Upper lobe of left lung (tissue), 6 donors: ENCODE data around the gene PRH2. TPM values are rescaled to one million over a fixed set of nuclear protein-coding genes. Genes with fewer than 3 reads are reported as not detected.

ENCODE experiments used
- ATAC-seq, 2 donors: fragments of 200-7000 bp; cut with Tn5 transposase; one replicate each; pipeline ENCODE4 v1.9.1; 2022; ENCODE audit warnings: mild to moderate bottlenecking in 2 of 2, moderate library complexity in 2 of 2; ENCODE audit not compliant: low FRiP score in 2 of 2
- DNase-seq, 2 donors: peaks; one replicate each; pipeline ENCODE4 v3.0.0-alpha.2; 2019 to 2020
- H3K27ac ChIP-seq, 4 donors: fragments of 200-600 bp; sonication (generic); one replicate each; pipeline ENCODE4 v1.5.1; 2016 to 2019
- H3K27me3 ChIP-seq, 4 donors: fragments of 200-600 bp; sonication (generic); one replicate each; pipeline ENCODE4 v1.5.1; 2017 to 2019
- H3K36me3 ChIP-seq, 4 donors: fragments of 200-600 bp; sonication (generic); one replicate each; pipeline ENCODE4 v1.5.1; 2016 to 2019
- H3K4me1 ChIP-seq, 4 donors: fragments of 200-600 bp; sonication (generic); one replicate each; pipeline ENCODE4 v1.5.1; 2018 to 2019
- H3K4me3 ChIP-seq, 4 donors: fragments of 200-600 bp; sonication (generic); one replicate each; pipeline ENCODE4 v1.5.1; 2017 to 2019; ENCODE audit warnings: mild to moderate bottlenecking in 2 of 4, moderate library complexity in 1 of 4
- H3K9me3 ChIP-seq, 4 donors: fragments of 200-600 bp; sonication (generic); one replicate each; pipeline ENCODE4 v1.5.1; 2018 to 2019
- EP300 ChIP-seq, 4 donors: sonication (generic); formaldehyde crosslinking; IDR thresholded peaks; one replicate each; pipeline ENCODE4 v1.5.1; 2017; ENCODE audit warnings: antibody characterized with exemption in 4 of 4, control low read depth in 2 of 4
- POLR2A ChIP-seq, 4 donors: fragments of 450-650 bp; IDR thresholded peaks; one replicate each; pipeline ENCODE4 v1.5.1; 2016 to 2017; ENCODE audit warnings: antibody characterized with exemption in 4 of 4, mild to moderate bottlenecking in 2 of 4
- POLR2AphosphoS5 ChIP-seq, 2 donors: sonication (generic); formaldehyde crosslinking; IDR thresholded peaks; one replicate each; pipeline ENCODE4 v1.5.1; 2017; ENCODE audit warnings: antibody characterized with exemption in 2 of 2
- WGBS, 2 donors: methylation state at CpG; one replicate each; pipeline ENCODE4 v1.1.5; 2017 to 2018; 5-methylcytosine and 5-hydroxymethylcytosine counted together
- total RNA-seq, 6 donors: library from RNA; depleted of rRNA in 4 of 6; stranded (reverse); fragments of >200 nt in 4 of 6; gene quantifications; one replicate each; pipeline versions ENCODE4 v1.1.0 to v1.2.1, GENCODE V29; 2016 to 2021
- TF ChIP-seq, protein P1 (sequence below), 6 experiments: fragments of 450-650 bp in 4 of 6; fragments of 200-600 bp in 2 of 6; sonication (generic) in 2 of 6; IDR thresholded peaks; one replicate each; pipeline ENCODE4 v1.5.1; 2016 to 2019; ENCODE audit warnings: antibody characterized with exemption in 6 of 6
- donor health status: DM: no; HTN: no; CAD: no; lungs with moderate emphysema.
- donor health status: DM: no; HTN: yes; CAD: no; lungs with severe emphysema.

The PRH2 gene
- under 1 TPM in 1 of 6 donors, not detected in 5; 0.63 TPM for total RNA-seq

DNA sequence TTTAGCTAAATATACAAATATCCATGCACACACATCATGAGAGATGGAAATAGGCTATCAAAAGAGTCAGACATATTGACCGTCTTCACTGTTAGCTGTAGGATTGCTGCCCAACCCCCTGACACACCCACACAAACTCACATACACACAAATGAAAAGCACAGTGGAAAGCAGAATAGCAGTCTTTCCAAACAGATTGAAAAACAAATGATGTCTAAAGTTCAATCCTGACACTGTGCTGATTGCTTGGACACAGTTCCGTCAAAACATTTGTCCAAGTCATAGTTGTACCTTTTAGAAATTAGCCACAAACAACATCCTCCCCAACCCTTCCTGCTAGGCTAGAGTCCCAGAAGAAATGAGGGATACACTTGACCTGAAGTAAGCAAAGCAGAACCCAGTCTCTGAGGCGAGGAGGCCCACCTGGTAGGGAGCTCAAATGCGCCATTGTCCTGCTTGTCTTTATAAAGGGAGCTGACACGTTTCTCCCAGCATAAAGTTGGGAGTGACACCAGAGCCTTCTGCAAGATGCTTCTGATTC, at the start of gene PRH2:
Gene PRH2, plus strand, starts transcription at position 491 of the 541 bp plus-strand sequence. Its CDS starts 38 bp downstream, at position 529.
- Histone ChIP-seq H3K27me3 (no peaks in the 10 kb centered on the region), H3K36me3 (no peaks in the 10 kb centered on the region), H3K9me3 (no peaks in the 10 kb centered on the region), H3K4me1 (no peaks in the 10 kb centered on the region), H3K27ac (no peak within 1 kb of the TSS), H3K4me3 (no peak within 1 kb of the TSS)
- no peak for DNase-seq
- 94 to 96% methylated on average over 5 of the region's 5 CpGs for WGBS, 2 donors
- TF ChIP-seq EP300 (IDR thresholded peaks at IDR 0.05): no peak
- TF ChIP-seq POLR2A (IDR thresholded peaks at IDR 0.05): no peak
- TF ChIP-seq, protein P1, sequence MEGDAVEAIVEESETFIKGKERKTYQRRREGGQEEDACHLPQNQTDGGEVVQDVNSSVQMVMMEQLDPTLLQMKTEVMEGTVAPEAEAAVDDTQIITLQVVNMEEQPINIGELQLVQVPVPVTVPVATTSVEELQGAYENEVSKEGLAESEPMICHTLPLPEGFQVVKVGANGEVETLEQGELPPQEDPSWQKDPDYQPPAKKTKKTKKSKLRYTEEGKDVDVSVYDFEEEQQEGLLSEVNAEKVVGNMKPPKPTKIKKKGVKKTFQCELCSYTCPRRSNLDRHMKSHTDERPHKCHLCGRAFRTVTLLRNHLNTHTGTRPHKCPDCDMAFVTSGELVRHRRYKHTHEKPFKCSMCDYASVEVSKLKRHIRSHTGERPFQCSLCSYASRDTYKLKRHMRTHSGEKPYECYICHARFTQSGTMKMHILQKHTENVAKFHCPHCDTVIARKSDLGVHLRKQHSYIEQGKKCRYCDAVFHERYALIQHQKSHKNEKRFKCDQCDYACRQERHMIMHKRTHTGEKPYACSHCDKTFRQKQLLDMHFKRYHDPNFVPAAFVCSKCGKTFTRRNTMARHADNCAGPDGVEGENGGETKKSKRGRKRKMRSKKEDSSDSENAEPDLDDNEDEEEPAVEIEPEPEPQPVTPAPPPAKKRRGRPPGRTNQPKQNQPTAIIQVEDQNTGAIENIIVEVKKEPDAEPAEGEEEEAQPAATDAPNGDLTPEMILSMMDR (IDR thresholded peaks at IDR 0.05): no peak
- no peak for TF ChIP-seq POLR2AphosphoS5 (IDR thresholded peaks at IDR 0.05)
- ATAC-seq: no peak

DNA sequence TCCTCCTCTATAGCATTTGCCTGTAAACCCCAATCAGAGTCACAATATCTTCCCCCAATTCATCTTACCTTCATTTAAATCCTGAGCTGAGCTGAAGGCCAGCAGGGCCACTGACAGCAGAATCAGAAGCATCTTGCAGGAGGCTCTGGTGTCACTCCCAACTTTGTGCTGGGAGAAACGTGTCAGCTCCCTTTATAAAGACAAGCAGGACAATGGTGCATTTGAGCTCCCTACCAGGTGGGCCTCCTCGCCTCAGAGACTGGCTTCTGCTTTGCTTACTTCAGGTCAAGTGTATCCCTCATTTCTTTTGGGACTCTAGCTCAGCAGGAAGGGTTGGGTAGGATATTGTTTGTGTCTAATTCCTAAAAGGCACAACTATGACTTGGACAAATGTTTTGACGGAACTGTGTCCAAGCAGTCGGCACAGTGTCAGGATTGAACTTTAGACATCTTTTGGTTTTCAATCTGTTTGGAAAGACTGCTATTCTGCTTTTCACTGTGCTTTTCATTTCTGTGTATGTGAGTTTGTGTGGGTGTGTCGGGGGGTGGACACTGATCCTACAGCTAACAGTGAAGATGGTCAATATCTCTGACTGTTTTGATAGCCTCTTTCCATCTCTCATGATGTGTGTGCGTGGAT, 44.8 kb upstream of the PRH2 start, which contains the start of gene PRH1:
Gene PRH1, minus strand, starts transcription at position 170 of the 640 bp plus-strand sequence. Its CDS starts 38 bp downstream, at position 132.
- Histone ChIP-seq H3K4me1 (no peaks in the 10 kb centered on the region), H3K9me3 (no peaks in the 10 kb centered on the region), H3K4me3 (no peak within 1 kb of the TSS), H3K27me3 (no peaks in the 10 kb centered on the region), H3K27ac (no peak within 1 kb of the TSS), H3K36me3 (no peaks in the 10 kb centered on the region)
- no peak for DNase-seq
- 96 to 98% methylated on average over 6 of the region's 6 CpGs for WGBS, 2 donors
- no peak for ATAC-seq
- TF ChIP-seq, protein P1 (IDR thresholded peaks at IDR 0.05): no peak
- TF ChIP-seq POLR2AphosphoS5 (IDR thresholded peaks at IDR 0.05): no peak
- no peak for TF ChIP-seq EP300 (IDR thresholded peaks at IDR 0.05)
- TF ChIP-seq POLR2A (IDR thresholded peaks at IDR 0.05): no peak

DNA sequence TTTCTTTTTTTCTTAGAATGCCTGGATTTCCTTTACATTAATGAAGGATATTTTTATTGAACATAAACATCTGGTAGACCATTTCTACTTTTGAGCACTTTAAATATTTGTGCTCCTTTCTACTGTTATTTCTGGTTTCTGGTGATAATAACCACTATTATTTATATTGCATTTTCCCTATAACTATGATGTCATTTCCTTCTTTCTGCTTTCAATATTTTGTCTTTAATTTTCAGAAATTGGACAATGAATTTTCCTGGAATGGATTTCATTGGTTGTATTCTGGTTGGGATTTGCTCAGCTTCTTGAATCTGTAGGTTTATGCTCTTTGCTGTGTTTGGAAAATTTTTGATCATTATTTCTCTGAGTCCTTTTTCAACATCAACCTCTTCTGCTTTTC, 39.8 kb upstream of the PRH2 start:
- no peak for ATAC-seq
- no peaks in the 10 kb centered on the region for H3K27me3 ChIP-seq
- DNase-seq: no peak
- TF ChIP-seq EP300 (IDR thresholded peaks at IDR 0.05) (no peak), POLR2A (IDR thresholded peaks at IDR 0.05) (no peak), POLR2AphosphoS5 (IDR thresholded peaks at IDR 0.05) (no peak)
- TF ChIP-seq, protein P1 (IDR thresholded peaks at IDR 0.05): no peak
- no peak overlapping the region for H3K4me3 ChIP-seq
- no peaks in the 10 kb centered on the region for H3K36me3 ChIP-seq
- H3K4me1 ChIP-seq: no peaks in the 10 kb centered on the region
- no peak overlapping the region for H3K27ac ChIP-seq
- no peaks in the 10 kb centered on the region for H3K9me3 ChIP-seq

DNA sequence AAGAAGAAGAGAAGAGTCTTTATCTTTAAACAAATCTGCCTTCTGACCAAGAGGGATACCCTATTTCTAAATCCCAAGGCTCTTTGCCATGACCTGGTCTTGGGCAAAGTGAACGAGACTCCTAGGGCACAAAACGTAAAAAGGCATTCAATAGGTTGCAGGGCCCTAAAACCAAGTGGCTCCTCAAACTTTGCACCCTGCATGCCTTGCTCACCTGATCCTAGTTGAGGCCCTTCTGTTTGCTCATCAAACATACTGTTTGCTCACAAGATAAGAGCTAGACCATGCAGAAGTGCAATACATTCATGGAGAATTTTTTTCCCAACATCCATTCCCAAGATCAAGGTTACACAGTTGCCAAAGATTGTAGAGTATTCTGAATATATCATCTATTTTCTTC, 37.1 kb upstream of the PRH2 start:
- Histone ChIP-seq H3K9me3 (no peaks in the 10 kb centered on the region), H3K27me3 (no peaks in the 10 kb centered on the region), H3K4me3 (no peak overlapping the region), H3K4me1 (no peaks in the 10 kb centered on the region), H3K36me3 (no peaks in the 10 kb centered on the region), H3K27ac (no peak overlapping the region)
- WGBS, 2 donors: 62 to 80% methylated on average over 2 of the region's 2 CpGs
- ATAC-seq (no peak), DNase-seq (no peak)
- TF ChIP-seq POLR2A (IDR thresholded peaks at IDR 0.05) (no peak), POLR2AphosphoS5 (IDR thresholded peaks at IDR 0.05) (no peak), EP300 (IDR thresholded peaks at IDR 0.05) (no peak)
- TF ChIP-seq, protein P1 (IDR thresholded peaks at IDR 0.05): no peak

DNA sequence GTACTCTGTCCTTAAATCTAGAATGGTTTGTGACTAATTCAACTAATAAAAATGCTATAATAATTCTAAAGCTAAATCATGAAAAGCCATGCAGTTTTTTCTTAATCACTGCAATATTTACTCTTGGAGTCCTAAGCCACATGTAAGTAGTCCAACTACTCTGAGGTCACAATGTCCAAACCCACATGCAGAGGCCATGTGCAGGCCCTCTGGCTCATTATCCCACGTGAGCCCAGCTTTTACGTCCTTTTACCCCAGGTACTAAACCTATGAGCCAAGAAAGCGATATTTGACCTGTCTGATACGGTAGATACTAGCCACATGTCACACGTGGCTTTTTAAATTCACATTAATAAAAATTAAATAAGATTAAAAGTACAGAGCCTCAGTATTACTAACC, 32.2 kb upstream of the PRH2 start:
- TF ChIP-seq, protein P1 (IDR thresholded peaks at IDR 0.05): no peak
- TF ChIP-seq EP300 (IDR thresholded peaks at IDR 0.05) (no peak), POLR2A (IDR thresholded peaks at IDR 0.05) (no peak), POLR2AphosphoS5 (IDR thresholded peaks at IDR 0.05) (no peak)
- H3K27ac ChIP-seq: no peak overlapping the region
- no peaks in the 10 kb centered on the region for H3K4me1 ChIP-seq
- no peaks in the 10 kb centered on the region for H3K27me3 ChIP-seq
- H3K36me3 ChIP-seq: no peaks in the 10 kb centered on the region
- no peak overlapping the region for H3K4me3 ChIP-seq
- no peaks in the 10 kb centered on the region for H3K9me3 ChIP-seq
- WGBS, 2 donors: 98 to 99% methylated on average over 5 of the region's 5 CpGs
- DNase-seq (no peak), ATAC-seq (no peak)
